ENCODE results near the gene EIF1AX. TPM values are rescaled to one million over a fixed set of nuclear protein-coding genes. Genes with fewer than 3 reads are reported as not detected.

Gene EIF1AX
- total RNA-seq, 4 donors from 2014 or later = 37.0 to 99.6 (median 47.9) TPM

DNA sequence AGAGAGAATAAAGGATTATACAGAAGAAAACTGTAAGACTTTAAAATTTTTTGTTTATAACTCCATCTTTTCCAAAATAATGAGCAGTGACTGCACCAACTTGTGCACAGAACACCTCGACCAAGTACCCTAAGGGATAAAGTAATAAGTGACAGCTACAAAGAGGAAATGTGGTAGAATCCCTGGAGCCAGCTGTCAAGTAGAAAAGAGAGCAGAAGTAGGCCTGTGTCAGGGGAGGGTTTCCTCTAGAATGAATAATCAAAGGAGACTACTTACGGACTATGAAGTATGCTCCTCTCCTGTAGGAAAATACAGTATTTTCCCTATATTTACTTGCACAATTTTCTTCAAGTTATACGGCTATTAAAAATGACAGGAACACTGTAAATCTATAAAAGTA is 1.2 kb downstream of the EIF1AX start:
- TF ChIP-seq CTCF (IDR thresholded peaks at IDR 0.05; ENCODE audit: low read depth) = no peak

DNA sequence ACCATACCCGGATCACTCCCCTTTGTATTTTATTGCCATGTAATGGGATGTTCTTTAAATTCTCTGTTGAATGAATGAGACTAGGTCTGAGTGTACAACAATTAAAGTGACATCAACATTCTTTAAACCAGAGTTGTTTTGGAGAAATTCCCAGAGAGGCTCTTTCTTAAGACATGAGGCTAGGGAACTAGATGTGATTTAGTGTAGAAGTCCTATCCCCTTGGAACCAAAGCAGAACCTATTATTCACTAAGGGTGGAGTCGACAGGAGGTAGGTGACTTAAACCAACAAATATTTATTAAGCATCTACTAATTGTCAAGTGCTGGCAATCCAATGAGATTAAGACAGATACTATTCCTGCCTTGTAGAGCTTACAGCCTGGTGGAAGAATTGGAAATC is 1.7 kb downstream of the EIF1AX start:
- no peak for TF ChIP-seq CTCF (IDR thresholded peaks at IDR 0.05; ENCODE audit: low read depth)

GRCh38 chrX:20135944-20136343 is 5.7 kb downstream of the EIF1AX start:
- TF ChIP-seq CTCF (IDR thresholded peaks at IDR 0.05; ENCODE audit: low read depth) = no peak

DNA sequence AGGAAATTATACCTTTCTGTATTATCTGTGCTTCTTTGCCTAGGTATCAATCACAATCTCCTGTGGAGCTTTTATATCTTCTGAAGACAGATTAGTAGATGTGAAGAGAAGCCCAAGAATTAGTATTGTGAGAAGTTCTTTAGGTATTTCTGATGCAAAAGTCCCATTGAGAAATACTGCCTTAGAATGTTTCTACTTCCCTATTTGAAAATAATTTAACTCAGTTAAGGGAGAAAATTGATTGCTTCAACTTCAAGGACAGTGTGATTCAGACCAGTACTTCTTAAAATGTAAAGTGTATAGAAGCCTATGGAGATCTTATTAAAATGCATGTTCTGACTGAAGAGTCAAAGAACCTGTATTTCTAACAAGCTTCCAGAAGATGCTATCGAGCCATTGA is 9.0 kb downstream of the EIF1AX start:
- no peak for TF ChIP-seq CTCF (IDR thresholded peaks at IDR 0.05; ENCODE audit: low read depth)

DNA sequence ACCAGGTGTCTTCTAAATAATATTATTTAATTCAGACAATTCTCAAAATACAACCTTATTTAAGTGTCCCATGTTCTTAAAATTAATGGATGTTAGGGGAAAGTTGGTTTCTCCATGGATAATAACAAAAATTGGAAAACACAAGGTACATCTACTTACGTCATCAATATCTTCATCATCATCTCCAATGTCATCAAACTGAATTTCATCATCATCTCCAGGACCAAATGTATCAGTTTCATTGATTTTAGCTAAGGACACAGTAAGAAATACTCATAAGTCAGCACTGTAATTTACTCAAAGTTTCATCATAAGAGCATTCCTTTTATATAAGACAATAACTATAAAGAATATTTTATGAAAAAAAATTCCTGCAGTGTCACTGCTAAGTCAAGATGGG is 11.3 kb downstream of the EIF1AX start:
- no peak for TF ChIP-seq CTCF (IDR thresholded peaks at IDR 0.05; ENCODE audit: low read depth)

- TF ChIP-seq CTCF (IDR thresholded peaks at IDR 0.05; ENCODE audit: low read depth) = no peak
Measured at GRCh38 chrX:20129547-20129946, 12.1 kb downstream of the EIF1AX start.

DNA sequence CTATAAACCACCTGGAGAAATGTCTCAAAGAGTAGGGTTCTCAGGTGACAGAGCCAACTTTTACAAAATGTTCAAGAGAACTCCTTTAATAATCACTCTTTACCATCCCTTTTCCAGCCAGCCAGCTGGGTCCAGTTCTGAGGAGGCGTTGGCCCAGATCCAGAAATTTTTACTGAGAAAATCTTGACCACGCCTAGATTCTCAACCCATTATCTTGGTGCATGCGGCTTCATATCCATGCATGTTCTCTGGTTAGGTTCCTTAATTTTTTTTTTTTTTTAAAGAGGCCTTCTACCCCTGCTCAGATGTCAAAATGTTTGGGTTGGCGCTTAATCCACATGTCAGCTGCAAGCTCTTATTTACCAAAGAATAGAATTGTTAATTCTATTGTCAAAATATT is 13.0 kb downstream of the EIF1AX start:
- TF ChIP-seq CTCF (IDR thresholded peaks at IDR 0.05; ENCODE audit: low read depth) = no peak
